Activated naive CD8-positive, alpha-beta T cell treated with anti-CD3 and anti-CD28 coated beads, Interleukin-2, amount 50 U/mL, for 16 hours (primary cell): ENCODE measurements around the gene CRKL.

Source experiments
- DNase-seq: peaks from one replicate; pipeline ENCODE4 v3.0.0-alpha.2; 2020; ENCODE audit warnings: low read depth, low spot score

The CRKL gene

DNA sequence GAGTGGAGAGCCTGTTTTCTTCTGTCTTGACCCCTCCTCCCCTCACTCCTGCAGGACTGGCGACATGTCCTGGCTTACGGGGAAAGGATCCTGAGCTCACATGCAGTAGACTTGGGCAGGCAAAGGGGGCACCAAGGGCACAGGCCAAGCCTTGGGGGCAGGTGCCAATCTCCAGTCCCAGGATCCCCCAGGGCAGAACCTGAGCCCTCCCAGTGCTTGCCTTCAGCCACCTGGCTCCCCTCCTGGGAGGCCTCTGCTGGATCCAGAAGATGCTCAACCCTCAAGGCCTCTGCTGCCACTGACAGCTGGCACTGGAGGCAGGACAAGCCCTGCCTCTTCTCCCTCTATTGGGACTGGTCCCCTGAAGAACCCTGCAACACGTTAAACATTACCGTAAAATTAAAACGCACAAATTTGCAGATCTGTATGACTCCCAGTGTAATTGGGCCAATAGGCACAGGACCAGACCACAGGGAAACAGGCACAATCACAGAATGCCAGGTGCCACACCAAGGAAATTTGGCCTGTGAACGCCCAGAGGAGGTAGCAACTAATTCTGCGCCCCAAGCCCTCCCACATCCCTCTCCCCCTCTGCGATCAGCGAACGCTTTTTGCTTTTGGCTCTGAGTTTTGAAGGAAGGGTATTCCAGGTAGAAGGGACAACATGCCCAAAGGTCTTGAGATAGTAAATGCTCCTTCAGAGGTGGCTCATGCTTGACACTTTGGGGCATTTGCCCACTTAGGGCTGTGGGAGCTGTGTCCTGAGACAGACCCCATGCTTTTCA, 63.9 kb downstream of the CRKL start:
- DNase-seq, result no peak

GRCh38 chr22:20981787-20982562, 64.8 kb downstream of the CRKL start, which contains the start of gene LZTR1:
Gene LZTR1, plus strand, starts transcription at chr22:20982297. Its CDS starts 75 bp downstream, at chr22:20982372.
- peak; percentile 41 for DNase-seq

DNA sequence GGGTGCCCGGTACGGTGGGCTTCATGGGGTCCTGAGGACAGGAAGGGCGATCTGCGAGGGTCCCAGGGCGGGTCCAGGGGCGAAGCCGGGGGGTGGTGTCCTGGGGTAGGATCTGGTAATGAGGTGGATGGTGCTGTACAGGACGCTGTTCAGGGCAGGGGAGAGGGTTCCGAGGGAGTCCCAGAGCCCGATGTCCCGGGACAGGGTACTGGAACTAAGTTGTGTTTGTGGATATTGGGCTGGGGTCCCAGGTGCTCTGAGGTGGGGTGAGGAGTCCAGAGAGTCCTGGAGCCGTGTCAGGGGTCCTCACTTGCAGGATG, 65.3 kb downstream of the CRKL start:
- DNase-seq, result no peak

DNA sequence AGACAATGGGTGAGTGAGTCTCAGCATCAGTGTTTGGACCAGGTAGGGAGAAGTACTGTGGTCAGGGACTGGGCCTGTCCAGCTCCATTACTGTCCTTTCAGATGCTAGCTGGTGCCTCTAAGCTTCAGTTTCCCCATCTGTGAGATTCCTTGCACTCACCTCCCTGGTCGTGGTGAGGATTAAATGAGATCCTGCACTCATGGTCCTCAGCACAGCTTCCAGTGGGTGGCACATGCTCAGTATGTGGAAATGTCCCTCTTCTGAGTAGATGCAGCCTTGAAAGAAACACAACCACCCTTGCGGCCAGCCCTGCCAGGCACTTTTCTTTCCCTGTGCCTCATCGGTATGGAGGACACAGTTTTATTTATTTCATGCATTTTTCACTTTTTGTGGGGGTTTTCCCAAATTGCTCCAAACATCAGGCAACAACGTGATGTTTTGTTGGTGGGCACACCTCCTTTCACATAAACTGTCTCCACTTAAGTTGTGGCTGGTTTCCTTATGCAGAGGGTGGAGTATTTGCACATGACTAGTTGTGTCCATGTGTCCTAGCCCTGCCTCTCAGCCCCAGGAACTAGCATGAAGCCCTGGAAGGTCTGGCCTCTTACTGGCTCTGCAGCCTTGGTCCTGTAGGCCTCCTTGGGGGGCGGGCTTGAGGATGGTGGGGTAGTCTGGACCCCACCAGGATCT, 66.0 kb downstream of the CRKL start:
- DNase-seq, result no peak

GRCh38 chr22:20985720-20986119, 68.5 kb downstream of the CRKL start:
- DNase-seq, result no peak

DNA sequence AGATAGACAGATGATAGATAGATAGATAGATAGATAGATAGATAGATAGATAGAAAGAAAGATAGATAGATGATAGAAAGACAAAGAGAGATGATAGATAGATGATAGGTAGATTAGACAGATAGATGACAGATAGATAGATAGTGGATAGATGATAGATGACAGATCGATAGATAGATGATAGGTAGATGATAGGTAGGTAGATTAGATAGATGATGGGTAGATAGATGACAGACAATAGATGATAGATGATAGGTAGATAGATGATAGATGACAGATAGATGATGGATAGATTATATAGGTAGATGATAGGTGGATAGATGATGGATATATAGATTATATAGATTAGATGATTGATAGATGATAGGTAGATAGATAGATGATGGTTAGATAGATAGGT, 69.2 kb downstream of the CRKL start:
- DNase-seq, result no peak

GRCh38 chr22:20987375-20987774, 70.2 kb downstream of the CRKL start:
- DNase-seq, result no peak

GRCh38 chr22:20988573-20989322, 71.5 kb downstream of the CRKL start:
- DNase-seq, result no peak

GRCh38 chr22:20989323-20990138, 72.3 kb downstream of the CRKL start:
- no peak for DNase-seq

GRCh38 chr22:20990184-20991180, 73.3 kb downstream of the CRKL start:
- DNase-seq, result no peak

GRCh38 chr22:20991252-20992055, 74.2 kb downstream of the CRKL start:
- DNase-seq, result no peak

- no peak for DNase-seq
These were observed 74.8 kb downstream of the CRKL start for GRCh38 chr22:20992056-20992442.

DNA sequence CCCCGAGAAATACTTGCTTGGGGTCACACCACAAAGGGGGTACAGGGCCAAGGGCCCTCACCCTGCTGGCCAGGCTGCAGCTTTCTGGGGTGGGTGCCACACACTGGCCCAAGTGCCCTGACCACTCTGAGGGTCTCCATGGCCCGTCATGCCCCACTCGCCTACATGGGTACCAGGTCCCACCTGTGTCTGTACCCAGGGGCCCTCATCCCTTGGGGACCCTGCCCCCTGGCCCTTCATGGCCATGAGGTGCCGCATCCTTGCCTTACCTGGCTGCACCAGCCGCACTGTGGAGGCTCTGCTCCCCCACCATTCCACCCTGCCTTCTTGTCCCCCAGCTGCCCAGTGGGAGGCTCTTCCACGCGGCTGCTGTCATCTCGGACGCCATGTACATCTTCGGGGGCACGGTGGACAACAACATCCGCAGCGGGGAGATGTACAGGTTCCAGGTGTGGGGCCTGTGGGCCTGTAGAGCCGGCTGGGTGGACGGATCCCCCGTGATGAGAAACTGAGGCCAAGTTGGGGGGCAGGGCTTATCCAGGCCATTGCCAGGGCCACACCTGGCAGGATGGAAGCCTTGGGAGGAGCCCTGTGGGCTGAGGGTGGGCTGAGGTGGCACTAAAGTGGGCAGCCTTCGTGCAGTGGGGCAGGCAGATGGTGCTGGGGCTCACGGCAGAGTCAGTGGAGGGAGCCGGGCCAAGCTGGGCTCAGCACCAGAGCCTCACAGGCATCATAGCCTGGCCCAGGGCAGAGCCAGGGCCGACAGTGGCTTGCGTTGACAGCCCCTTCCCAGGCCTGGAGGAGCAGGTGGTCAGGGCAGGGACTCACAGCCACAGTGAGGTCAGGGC, 75.5 kb downstream of the CRKL start:
- no peak for DNase-seq

DNA sequence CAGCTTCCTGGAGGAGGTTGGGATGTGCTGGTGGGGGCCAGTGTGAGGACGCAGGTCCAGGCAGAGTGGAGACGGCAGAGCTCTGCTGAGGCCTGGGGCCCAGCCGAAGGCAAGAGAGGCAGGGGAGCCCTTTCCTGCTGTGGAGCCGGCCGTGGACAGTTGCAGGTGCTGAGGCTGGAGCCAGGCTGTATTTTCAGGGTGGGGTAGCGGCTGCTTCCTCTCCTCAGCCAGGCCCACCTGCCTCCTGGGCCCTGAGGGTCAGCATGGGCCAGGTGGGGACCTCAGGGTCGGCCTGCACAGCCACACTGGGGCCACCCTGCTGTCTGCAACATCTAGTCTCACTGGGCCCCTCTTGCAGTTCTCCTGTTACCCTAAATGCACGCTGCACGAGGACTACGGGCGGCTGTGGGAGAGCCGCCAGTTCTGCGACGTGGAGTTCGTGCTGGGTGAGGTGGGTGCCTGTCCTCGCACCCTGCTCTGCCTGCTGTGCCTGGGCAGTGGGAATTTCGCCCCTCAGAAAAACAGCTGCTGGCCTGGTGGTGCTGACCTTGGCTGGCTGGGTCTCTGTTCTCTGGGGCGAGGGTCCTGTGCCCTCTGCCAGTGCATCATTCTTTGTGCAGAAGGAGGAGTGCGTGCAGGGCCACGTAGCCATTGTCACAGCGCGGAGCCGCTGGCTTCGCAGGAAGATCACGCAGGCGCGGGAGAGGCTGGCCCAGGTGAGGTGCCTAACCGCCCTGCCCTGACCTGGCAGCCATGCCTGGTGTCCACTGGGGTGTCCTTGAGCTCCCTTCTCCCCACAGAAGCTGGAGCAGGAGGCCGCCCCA, 76.3 kb downstream of the CRKL start:
- no peak for DNase-seq

DNA sequence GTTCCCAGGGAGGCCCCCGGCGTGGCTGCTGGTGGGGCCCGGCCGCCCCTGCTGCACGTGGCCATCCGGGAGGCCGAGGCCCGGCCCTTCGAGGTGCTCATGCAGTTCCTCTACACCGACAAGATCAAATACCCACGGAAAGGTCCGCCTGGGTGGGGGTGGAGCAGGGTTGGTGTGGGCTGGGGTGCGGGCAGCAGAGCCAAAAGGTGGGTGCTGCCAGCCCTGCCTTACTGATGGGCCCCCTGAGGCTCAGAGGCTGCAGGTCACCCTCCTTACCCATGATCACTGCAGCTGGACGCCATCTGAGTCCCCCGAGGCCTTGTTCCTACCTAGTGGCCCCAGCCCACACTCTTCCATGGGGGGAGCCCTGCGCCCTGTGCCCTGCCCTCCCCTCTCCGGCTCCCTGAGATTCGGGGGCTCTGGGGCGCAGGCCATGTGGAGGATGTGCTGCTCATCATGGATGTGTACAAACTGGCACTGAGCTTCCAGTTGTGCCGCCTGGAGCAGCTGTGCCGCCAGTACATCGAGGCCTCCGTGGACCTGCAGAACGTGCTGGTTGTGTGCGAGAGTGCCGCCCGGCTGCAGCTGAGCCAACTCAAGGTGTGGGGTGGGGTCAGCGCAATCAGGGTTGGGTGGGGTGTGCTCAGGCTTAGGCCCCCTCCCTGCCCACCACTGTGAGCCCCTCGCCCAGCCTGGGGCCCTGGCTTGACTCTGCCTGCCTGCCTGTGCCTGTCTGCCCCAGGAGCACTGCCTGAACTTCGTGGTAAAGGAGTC, 77.1 kb downstream of the CRKL start:
- DNase-seq, result no peak

- DNase-seq, result no peak
These were observed 77.7 kb downstream of the CRKL start for GRCh38 chr22:20994902-20995241.
